Measurements from ENCODE around the gene ST6GALNAC3.

GRCh38 chr1:76102046-76102445 lies 27.5 kb downstream of the ST6GALNAC3 start:
- TF ChIP-seq, protein P1, sequence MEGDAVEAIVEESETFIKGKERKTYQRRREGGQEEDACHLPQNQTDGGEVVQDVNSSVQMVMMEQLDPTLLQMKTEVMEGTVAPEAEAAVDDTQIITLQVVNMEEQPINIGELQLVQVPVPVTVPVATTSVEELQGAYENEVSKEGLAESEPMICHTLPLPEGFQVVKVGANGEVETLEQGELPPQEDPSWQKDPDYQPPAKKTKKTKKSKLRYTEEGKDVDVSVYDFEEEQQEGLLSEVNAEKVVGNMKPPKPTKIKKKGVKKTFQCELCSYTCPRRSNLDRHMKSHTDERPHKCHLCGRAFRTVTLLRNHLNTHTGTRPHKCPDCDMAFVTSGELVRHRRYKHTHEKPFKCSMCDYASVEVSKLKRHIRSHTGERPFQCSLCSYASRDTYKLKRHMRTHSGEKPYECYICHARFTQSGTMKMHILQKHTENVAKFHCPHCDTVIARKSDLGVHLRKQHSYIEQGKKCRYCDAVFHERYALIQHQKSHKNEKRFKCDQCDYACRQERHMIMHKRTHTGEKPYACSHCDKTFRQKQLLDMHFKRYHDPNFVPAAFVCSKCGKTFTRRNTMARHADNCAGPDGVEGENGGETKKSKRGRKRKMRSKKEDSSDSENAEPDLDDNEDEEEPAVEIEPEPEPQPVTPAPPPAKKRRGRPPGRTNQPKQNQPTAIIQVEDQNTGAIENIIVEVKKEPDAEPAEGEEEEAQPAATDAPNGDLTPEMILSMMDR (IDR thresholded peaks at IDR 0.05; ENCODE audit: low read depth, low read length) = no peak
- no peak for TF ChIP-seq EZH2phosphoT487 (IDR thresholded peaks at IDR 0.05; ENCODE audit: low read depth)
